GM19239 (cell line): Measurements from ENCODE around the gene NES.
A peak's percentile ranks its signal among the peaks of the same experiment; 100 is the strongest.

Experiments
- DNase-seq: peaks from one replicate; pipeline ENCODE4 v3.0.0; 2011; ENCODE audit warnings: low spot score; ENCODE audit not compliant: insufficient read length
- FAIRE-seq: peaks from 2 replicates; lab custom pipeline; 2011; peaks lifted over from hg19 to GRCh38; lab: Jason Lieb, UNC

Gene NES, protein sequence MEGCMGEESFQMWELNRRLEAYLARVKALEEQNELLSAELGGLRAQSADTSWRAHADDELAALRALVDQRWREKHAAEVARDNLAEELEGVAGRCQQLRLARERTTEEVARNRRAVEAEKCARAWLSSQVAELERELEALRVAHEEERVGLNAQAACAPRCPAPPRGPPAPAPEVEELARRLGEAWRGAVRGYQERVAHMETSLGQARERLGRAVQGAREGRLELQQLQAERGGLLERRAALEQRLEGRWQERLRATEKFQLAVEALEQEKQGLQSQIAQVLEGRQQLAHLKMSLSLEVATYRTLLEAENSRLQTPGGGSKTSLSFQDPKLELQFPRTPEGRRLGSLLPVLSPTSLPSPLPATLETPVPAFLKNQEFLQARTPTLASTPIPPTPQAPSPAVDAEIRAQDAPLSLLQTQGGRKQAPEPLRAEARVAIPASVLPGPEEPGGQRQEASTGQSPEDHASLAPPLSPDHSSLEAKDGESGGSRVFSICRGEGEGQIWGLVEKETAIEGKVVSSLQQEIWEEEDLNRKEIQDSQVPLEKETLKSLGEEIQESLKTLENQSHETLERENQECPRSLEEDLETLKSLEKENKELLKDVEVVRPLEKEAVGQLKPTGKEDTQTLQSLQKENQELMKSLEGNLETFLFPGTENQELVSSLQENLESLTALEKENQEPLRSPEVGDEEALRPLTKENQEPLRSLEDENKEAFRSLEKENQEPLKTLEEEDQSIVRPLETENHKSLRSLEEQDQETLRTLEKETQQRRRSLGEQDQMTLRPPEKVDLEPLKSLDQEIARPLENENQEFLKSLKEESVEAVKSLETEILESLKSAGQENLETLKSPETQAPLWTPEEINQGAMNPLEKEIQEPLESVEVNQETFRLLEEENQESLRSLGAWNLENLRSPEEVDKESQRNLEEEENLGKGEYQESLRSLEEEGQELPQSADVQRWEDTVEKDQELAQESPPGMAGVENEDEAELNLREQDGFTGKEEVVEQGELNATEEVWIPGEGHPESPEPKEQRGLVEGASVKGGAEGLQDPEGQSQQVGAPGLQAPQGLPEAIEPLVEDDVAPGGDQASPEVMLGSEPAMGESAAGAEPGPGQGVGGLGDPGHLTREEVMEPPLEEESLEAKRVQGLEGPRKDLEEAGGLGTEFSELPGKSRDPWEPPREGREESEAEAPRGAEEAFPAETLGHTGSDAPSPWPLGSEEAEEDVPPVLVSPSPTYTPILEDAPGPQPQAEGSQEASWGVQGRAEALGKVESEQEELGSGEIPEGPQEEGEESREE (N-terminal part only)

DNA sequence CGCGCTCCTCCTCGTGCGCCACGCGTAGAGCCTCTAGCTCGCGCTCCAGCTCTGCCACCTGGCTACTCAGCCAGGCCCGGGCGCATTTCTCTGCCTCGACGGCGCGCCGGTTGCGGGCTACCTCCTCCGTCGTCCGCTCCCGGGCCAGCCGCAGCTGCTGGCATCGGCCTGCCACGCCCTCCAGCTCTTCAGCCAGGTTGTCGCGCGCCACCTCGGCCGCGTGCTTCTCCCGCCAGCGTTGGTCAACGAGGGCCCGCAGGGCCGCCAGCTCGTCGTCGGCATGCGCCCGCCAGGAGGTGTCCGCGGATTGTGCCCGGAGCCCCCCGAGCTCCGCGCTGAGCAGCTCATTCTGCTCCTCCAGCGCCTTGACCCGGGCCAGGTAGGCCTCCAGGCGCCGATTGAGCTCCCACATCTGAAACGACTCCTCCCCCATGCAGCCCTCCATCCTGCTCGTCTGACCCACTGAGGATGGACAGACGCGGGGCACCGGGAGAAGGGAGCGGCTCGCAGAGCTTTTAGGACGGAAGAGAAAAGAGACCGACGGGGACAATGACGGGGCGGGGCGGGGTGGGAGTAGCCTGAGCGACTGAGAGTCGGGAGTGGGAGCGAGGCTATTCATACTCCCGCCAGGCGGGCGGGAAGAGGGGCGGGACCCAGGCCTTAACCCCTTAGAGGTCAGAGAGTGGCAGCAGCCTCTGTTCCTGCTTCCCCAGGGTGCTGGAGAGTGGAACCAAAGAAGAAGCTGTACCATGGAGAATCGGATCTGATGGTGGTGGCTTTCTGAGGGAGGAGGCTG lies at the start of gene NES:
TSS of gene NES (minus strand) at position 588 of the 796 bp plus-strand sequence. CDS start at position 445, 143 bp downstream.
- DNase-seq (no peak), FAIRE-seq (no peak)

DNA sequence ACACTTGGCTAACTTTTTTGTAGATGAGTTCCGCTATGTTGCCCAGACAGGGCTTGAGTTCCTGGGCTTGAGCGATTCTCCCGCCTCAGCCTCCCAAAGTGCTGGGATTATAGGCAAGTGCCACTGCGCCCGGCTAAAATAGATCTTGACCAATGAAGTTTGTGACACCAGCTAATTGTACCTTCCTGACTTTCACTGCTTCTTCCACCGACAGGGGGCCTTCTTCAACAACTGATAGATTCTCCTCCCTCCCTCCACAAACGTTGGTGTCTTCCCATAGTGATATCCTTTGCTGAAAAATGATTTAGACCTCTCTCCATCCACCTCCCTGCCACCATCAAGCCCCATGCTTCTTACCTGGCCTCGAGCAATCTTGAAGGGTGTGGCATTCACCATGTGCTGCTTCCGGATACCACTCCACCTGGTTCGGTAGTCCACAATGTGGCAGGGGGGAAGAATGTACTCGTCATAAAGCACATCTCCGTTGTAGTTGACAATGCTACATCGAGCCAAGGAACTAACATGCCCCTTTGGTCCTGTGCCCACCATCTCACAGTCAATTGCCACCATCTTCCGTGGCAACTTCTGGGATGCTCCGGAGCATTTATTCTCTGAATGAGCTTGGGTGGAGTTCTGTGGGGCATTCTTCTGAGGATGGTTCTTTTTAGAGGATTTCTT lies 49.5 kb upstream of the NES start:
- DNase-seq (peak; percentile 47), FAIRE-seq (peak; percentile 79)

DNA sequence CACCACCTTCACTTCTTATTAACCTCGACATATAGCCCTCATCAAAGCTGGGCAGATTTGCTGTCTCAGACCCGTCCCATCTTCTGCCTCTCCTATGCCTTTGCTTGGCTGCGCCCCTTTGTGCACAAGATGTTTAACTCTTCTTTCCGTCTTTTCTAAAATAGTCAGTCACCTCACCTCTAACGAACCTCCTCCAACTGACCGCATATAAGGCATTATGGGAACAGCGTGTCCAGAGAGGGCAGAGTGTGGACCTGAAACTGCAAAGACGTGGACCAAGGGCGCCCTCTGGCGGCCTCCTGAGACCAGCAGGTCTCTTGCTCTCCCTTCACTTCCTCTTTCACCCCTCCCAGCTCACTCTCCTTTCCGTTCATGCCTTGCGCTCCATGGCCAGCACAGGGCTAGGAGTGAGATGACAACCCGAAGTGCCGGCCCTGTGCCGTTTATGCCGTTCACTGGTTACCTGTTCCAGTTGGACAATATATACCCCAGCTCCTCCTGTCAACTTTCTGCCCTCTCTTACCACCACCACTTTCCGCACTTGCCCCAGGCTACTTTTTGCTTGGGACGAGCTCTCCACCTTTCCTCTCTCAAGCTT lies 48.6 kb upstream of the NES start:
- DNase-seq: peak; percentile 71
- peak; percentile 89 for FAIRE-seq

DNA sequence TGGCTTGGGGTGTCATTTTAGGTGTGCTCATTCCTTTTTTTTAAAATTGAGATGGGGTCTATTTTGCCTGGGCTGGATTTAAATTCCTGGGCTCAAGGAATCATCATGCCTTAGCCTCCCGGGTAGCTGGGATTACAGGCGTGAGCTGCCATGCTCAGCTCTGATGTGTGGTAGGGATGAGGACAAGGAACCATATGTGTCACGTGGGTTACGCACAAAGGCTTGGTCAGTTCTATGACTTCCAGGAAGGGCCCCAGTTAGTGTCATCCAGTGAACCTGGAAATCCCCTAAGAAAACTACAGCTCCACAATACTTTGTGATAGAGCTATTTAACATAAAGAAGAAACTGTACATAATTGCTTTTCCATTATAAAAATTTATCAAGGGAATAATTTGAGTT lies 44.3 kb upstream of the NES start:
- no peak for FAIRE-seq

DNA sequence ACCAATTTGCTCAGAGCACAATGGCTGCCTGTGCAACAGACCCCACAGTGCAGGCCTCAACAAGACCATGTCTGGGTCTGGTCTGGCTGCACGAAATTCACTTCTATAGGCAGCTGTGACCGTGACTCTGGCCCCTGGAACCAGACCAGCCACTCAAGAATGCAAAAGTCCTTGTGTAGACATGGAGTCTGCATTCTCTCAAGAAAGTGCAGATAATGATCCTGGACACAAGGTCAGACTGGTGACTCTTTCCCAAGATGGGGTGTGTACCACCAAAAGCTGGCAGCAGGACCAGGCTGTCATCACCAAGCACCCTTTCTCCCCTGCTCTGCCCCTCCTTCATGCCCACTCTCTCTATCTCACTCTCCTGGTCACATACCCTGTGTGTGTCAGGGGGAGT lies 43.9 kb upstream of the NES start:
- no peak for FAIRE-seq
- no peak for DNase-seq

More for the DNA sequence above, 44.3 kb upstream of the NES start:
- DNase-seq: no peak

DNA sequence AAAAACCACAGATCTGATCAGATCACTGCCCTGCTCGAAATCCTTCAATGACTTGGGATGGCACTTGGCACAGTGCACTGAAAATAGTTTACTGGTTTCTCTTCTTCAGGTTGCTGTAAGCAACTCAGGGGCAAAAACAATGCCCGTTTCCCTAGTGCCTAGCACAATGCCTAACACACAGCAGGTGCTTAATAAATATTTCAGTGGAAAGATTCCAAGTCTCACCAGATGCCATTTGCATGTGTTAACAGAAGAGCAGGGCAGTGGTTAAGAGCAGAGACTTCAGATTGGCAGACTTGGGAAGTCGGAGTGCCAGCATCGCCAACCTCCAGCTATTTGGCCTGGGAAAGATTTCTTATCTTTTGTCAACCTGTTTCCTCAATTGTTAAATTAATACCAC lies 40.1 kb upstream of the NES start:
- DNase-seq (no peak), FAIRE-seq (no peak)

DNA sequence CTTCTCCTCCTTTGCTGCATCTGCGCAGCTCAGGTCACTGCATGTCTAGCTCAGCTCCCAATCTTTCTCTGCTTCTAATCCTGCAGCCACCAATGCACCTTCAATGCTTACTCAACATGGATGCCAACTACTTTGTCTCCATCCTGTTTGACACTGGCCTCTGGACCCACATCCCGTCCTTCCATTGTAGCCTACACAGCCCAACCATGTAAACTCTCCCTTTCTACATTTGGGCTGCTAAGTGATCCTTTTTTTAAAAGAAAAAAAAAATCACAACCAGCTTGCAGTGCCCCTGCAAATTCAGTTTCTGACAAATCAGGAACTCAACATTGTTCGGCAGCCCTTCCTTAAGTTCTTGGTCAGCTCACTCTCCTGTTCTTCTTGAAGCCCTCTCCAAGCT lies 37.6 kb upstream of the NES start:
- FAIRE-seq (no peak), DNase-seq (no peak)

DNA sequence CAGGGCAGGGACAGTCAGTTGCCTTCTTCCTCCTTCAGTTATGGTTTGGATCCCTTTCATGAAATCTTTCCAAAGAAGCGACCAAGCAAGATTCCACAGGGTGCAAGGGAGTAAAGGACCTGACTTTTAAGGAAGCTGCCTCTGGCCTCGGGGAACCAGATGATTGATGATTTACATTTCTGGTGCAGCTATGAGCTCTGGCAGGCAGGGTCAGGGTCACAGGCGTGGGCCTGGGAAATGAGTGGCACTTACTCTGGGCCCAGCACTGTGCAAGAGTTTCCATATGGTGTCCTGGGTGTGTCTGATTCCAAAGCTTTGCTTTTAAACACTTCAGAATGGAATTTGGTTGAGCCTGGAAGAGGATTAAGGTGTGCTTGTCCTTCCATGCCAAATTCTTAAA lies 35.4 kb upstream of the NES start:
- FAIRE-seq: no peak
- no peak for DNase-seq

DNA sequence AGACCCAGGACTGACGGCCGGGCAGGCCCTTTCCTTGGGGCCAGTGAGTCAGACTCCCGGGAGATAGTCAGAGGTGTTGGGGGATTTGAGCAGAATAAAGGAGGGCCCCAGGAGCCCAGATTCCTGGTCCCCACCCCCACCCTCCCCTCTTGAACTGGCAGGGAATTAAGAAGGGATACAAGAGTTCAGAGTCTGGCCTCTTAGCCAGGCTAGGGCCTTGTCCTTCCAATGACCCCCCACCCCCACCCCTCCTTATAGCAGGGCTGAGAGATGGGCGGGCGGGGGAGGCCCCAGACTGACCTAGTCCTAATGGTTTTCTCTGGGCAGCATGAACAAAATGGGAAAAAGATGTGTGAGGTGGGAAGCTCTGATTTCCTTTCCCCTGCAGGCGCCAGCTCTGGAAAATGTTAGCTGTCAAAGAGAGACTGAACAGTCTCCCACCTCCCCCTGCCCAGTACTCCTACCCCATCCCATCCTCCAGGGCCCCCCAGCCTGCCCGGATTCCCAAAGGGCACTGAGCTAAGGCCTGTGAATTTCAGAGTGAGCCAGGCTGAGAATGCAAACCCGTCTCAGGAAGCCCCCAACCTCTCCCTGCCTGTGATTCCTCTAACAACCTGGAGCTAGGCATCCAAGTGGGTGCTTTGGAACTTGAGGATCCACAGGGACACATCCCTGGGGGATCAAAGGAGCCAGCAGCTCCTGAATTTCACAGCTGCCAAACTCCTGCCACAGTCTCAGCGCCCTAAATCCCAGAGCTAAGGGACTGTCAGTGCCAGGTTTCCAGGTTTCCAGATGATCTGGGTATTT lies 34.0 kb upstream of the NES start:
- FAIRE-seq: no peak
- DNase-seq: no peak

DNA sequence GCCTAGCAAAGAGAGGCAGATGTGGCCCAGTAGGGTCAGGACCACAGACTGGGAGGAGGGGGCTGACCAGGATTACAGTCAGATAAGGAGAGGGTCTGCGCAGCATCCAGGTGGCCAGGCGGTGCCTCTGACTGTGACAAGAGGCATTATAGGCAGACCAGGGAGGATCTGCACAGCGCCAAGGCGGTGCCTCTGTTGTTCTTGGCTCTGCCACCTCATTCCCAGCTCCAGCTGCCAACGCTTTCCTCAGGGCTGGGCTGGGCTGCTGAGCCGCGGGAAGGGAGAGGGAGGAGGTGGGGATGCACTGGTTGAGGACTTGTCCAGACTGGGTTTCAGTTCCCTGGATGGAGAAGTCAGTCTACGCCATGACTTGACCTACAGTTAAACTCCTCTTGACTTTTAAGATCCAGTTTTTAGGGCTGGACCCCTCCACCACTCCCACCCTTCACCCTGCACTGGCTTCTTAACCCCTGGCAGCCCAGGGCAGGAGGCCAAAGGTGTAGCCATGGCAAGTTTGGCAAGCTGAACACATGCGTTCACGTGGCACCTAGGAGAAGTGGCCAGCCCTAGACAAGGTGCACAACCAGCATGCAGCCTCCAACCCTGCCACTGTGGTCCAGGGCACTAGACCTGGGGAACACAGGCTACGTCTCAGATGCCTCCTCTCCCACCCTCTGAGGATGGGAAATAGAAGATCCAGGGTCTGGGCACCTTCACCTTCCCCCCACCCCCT lies 32.7 kb upstream of the NES start:
- FAIRE-seq: no peak
- no peak for DNase-seq

DNA sequence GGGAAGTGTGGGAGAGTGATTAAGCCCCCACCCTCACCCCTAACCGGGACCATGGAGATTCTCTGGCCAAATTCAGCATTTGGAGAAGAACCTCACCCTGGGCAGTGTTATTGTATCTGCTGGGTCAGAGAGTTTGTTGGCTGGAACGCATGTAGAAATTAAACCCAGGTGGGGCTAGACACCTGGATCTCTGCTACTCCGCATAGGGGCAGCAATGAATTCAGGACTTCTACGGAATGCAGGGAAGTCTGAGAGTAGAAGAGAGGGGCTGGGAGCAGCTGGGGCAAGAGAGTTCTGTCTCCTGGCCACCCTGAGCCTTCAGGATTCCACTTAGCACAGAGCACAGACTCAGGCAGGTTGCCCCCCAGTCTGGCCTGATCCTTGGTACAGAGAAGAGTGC lies 31.8 kb upstream of the NES start:
- DNase-seq (no peak), FAIRE-seq (no peak)

DNA sequence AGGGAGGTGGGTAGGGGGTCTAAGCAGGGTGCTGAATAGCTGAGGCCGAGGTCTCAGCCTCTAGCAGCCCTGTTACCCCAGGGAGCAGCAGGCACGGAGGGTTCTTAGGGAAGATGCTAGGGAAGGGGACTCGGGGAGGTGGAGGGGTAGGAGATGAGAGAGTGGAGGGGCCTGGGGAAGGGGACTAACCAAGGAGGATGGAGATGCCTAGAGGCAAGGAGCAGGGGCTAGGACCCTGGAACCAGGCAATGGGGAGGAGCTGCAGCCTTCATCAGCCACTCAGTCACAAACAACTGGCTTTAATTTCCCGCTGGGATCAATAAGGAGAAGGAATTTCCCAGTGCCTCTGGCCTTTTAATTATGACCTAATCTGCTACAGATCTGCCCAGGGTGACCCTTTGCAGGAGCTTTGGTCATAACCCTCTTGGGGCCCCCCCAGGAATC lies 31.0 kb upstream of the NES start:
- DNase-seq: no peak
- no peak for FAIRE-seq

DNA sequence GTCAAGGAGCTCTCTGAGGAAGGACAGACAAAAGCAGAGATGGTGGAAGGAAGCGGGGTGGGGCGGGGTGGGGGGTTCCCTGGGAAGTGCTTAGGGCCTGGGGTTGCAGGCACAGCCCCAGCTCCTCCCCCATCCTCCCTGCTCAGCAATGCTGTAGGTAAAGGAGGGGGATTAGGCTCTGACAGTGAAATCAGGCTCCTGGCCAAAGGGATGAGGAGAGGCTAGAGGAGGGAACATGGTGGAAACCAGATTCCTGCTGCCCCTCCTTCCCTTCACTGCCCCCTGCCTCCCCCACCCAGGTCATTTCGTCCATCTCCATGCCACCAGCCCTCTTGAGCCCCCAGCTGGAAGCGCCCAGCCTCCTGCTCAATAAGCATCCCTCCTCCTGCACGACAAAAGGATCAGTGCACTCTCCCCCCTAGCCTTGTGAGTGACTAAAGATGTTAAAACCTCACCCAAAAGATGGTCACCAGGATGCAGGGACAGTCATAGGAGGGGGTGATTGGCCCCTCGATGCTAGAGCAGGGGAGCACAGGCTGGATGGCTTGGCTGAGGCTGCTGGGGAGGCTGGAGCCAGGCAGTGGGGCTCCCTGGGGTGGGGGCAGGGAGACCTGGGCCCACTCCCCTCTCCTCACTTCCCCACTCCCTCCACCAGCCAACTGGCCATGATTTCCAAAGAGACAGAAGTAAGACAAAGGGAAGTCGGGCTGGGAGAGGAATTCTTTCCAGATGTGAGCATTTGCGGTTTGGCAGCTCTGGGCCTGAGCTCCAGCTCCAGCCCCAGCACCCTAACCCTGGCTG lies 30.4 kb upstream of the NES start:
- DNase-seq (no peak), FAIRE-seq (no peak)

DNA sequence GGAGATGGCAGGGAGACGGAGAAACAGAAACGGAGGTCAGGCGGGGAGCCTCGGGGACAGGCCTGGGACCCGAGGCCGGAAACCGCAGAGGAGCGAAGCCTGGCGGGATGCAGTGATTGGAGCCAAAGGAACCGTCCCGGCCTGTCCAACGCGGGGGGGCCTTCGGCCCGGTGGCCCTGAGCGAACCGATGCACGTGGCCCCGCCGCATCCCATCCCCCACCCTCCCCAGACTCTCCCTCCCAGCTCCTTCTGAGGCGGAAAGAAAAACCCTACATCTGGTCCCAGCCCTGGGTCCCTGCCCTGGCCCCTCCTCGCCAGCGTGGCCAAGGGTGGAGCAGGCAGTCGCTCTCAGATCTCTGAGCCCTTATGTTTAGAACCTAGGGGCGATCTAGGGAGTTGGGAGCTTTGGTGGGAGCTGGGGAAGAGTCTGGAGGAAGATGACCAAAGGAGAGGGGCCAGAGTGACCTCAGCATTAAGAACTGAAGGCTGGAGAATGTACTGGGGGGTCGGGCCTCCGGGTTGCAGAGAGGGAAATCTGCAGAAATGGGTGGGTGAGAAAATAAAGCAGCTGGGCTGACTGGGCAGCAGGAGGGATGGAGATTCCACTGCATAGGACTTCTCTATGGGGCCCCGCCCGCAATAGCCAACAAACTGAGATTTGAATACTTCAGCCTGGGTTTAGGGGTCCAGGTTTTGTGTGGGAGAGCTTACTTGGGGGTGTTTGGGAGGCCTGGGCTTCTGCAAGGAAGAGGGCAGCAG lies 29.6 kb upstream of the NES start:
- no peak for FAIRE-seq
- DNase-seq: no peak

DNA sequence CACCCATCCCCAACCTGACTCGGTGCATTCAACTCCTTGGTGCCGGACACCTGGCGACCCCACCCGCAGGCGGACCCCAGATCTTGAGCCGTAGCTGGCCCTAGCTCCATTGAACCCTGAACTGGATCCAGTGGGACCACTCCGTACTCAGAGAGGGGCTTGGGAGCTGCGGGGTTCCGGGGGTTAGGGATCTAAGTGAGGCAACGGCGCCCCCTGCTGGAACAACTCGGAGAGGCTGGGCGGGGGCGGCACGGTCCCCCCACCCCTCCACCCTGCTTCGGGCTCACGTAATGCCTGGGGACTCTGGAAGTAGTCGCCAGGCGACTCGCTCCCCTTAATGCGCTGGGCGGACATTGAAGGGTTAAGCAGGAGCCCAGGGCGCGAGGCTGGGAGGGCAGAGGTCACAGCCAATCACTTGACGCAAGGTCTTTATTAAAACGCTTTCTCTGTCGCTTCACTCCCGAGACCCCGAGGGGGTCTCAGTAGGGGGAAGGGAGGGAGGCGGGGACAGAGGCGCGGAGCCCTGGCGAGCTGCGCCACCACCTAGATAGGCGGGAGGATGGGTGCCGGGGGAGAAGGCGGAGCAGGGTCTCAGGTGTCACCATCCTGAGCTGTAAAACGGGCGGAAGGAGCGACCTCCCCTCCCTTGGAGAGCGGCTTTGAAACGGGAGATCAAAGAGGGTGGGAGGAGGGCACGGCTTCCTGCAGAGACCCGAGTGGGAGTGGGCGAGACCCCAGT lies 28.9 kb upstream of the NES start:
- peak; percentile 58 for DNase-seq
- FAIRE-seq: no peak
